Adrenal gland (tissue), 12 donors: Measurements from ENCODE around the gene KCNG4. TPM values are rescaled to one million over a fixed set of nuclear protein-coding genes. Genes with fewer than 3 reads are reported as not detected.

ENCODE experiments used
- DNase-seq, 7 donors: peaks; one replicate each; pipeline ENCODE4 v3.0.0-alpha.2; 2019 to 2020
- H3K27ac ChIP-seq, 5 donors: fragments of 200-600 bp; sonication (generic) in 4 of 5; 1 replicate in 3 of 5; 2 replicates in 2 of 5; pipeline versions ENCODE4 v1.5.1 to v1.8.0; 2016 to 2020; ENCODE audit warnings: mild to moderate bottlenecking in 1 of 5
- H3K27me3 ChIP-seq: fragments of 200-600 bp; 2 replicates; pipeline ENCODE4 v1.8.0; 2021
- H3K36me3 ChIP-seq, 2 donors: fragments of 200-600 bp; replicated peaks in 1 of 2; 1 replicate in 1 of 2; 2 replicates in 1 of 2; pipeline versions ENCODE4 v1.5.1 to v1.8.0; 2018 to 2022
- H3K4me1 ChIP-seq, 2 donors: fragments of 200-600 bp; replicated peaks in 1 of 2; 1 replicate in 1 of 2; 2 replicates in 1 of 2; pipeline versions ENCODE4 v1.5.1 to v1.8.0; 2018 to 2021
- H3K4me3 ChIP-seq, 4 donors: fragments of 200-600 bp; sonication (generic) in 3 of 4; one replicate each; pipeline ENCODE4 v1.5.1; 2016 to 2018
- H3K9me3 ChIP-seq, 3 donors: fragments of 200-600 bp; sonication (generic) in 1 of 3; replicated peaks in 1 of 3; 1 replicate in 2 of 3; 2 replicates in 1 of 3; pipeline versions ENCODE4 v1.5.1 to v1.8.0; 2016 to 2021
- POLR2A ChIP-seq, 2 donors: fragments of 450-650 bp; IDR thresholded peaks; one replicate each; pipeline ENCODE4 v1.6.1; 2017; ENCODE audit warnings: antibody characterized with exemption in 2 of 2, mild to moderate bottlenecking in 2 of 2, moderate library complexity in 1 of 2
- WGBS, 4 donors: extraction: QIAGEN DNeasy Blood & Tissue Kit in 2 of 4; methylation state at CpG; one replicate each; pipeline versions ENCODE4 v1.1.5 to v1.1.7; 2013 to 2017; 5-methylcytosine and 5-hydroxymethylcytosine counted together
- intact Hi-C, 2 donors: fragments of 100-400 bp; cut with DNase I; formaldehyde crosslinking; loops; one replicate each; pipeline versions ENCODE4 v1.14.1 to v1.15.0; 2022 to 2023
- polyA plus RNA-seq, 3 donors: library from polyadenylated mRNA; stranded (reverse); fragments of 200-250 nt in 2 of 3; fragments of 350-450 nt in 1 of 3; fragmentation: Illumina TruSeq in 1 of 3; extraction: RNeasy Lipid Tissue Mini Kit (QIAGEN cat#74804) in 1 of 3; gene quantifications; one replicate each; pipeline ENCODE4 v1.2.3, GENCODE V29; 2013 to 2014
- total RNA-seq, 9 donors: library from RNA; depleted of rRNA in 4 of 9; stranded (reverse); fragments of >200 nt in 4 of 9; fragments of 120-200 nt in 1 of 9; fragmentation: NEBNext Ultra II Directional in 1 of 9; extraction: Animal tissue kit (Norgen Biotek cat#: 25700) in 1 of 9; gene quantifications; one replicate each; pipeline versions ENCODE4 v1.1.0 to v1.2.4, GENCODE V29; 2013 to 2023
- TF ChIP-seq, protein P1 (sequence below), 6 experiments: fragments of 450-650 bp in 4 of 6; fragments of 200-600 bp in 2 of 6; sonication (generic) in 1 of 6; IDR thresholded peaks; 1 replicate in 5 of 6; 2 replicates in 1 of 6; pipeline versions ENCODE4 v1.5.1 to v1.8.0; 2016 to 2021; ENCODE audit warnings: antibody characterized with exemption in 6 of 6, mild to moderate bottlenecking in 2 of 6, moderate library complexity in 1 of 6
- donor health status: healthy with polysubstance abuse.
- donor health status: Bipolar disorder and iron deficiency.
- donor health status: DM: yes; HTN: yes; CAD: no.
- donor health status: DM: no; HTN: no; CAD: no.
- donor health status: DM: no; HTN: no; CAD: no.
- donor health status: DM: yes; HTN: yes; CAD: no.

KCNG4 gene
- total and polyA plus RNA-seq, 12 donors: under 0.01 to 1.3 (median 0.36) TPM; not detected in 4

DNA sequence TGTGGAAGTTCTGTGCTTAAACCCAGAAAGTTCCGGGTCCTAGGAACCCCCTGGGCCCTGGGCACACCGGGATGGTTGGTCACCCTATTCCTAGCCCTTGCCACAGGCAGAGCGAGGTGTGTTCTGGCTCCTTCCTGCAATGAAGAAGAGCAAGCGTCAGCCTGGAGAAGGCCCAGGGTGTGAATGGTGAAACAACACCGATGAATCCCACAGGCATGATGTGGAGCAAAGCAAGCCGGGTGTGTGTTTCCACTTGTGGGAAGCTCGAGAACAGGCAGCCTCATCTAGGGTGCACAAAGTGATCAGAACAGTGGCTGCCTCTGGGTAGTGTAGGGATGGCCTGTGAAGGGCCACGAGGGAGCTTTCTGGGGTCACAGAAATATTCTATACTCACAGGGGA is 13.8 kb downstream of the KCNG4 start:
- H3K9me3 ChIP-seq: no peaks in the 10 kb centered on the region
- no peak for DNase-seq
- no peak overlapping the region for H3K27ac ChIP-seq
- peaks cover 12 to 13% of the 10 kb centered on the region in 2 donors for H3K4me1 ChIP-seq
- H3K36me3 ChIP-seq: no peaks in the 10 kb centered on the region
- WGBS, 4 donors: 61 to 86% (median 81%) methylated on average over 7 to 8 of the region's 8 CpGs
- TF ChIP-seq POLR2A (IDR thresholded peaks at IDR 0.05): no peak
- TF ChIP-seq, protein P1, sequence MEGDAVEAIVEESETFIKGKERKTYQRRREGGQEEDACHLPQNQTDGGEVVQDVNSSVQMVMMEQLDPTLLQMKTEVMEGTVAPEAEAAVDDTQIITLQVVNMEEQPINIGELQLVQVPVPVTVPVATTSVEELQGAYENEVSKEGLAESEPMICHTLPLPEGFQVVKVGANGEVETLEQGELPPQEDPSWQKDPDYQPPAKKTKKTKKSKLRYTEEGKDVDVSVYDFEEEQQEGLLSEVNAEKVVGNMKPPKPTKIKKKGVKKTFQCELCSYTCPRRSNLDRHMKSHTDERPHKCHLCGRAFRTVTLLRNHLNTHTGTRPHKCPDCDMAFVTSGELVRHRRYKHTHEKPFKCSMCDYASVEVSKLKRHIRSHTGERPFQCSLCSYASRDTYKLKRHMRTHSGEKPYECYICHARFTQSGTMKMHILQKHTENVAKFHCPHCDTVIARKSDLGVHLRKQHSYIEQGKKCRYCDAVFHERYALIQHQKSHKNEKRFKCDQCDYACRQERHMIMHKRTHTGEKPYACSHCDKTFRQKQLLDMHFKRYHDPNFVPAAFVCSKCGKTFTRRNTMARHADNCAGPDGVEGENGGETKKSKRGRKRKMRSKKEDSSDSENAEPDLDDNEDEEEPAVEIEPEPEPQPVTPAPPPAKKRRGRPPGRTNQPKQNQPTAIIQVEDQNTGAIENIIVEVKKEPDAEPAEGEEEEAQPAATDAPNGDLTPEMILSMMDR (IDR thresholded peaks at IDR 0.05): no peak
- H3K4me3 ChIP-seq: no peak overlapping the region
- intact Hi-C loops: no loop called here
- H3K27me3 ChIP-seq: no peaks in the 10 kb centered on the region

DNA sequence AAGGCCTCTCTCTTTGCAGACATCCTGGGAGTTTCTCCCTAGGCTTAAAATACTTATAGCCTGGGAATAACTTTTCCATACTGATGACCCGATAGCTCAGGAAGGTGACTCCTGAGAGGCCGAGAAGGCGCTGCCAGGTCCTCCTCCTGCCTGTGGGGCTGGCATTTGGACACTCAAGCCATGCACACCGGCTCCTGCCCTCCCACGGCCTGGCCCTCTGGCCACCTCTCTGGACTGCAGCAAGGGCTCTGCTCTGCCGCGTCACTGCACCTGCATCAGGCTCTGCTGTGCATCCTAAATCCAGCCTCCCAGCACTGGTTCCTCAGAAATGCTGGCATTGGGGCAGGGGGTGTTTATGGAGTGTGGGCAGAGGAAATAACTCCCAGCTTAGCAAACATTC is 14.2 kb downstream of the KCNG4 start:
- TF ChIP-seq POLR2A (IDR thresholded peaks at IDR 0.05): no peak
- TF ChIP-seq, protein P1 (IDR thresholded peaks at IDR 0.05): no peak
- WGBS, 4 donors: 77 to 98% (median 86%) methylated on average over 4 to 7 of the region's 7 CpGs
- intact Hi-C loops: no loop called here
- Histone ChIP-seq H3K27me3 (no peaks in the 10 kb centered on the region), H3K36me3 (no peaks in the 10 kb centered on the region), H3K4me1 (peaks cover 12 to 13% of the 10 kb centered on the region in 2 donors), H3K27ac (no peak overlapping the region), H3K4me3 (no peak overlapping the region), H3K9me3 (no peaks in the 10 kb centered on the region)
- DNase-seq: no peak

DNA sequence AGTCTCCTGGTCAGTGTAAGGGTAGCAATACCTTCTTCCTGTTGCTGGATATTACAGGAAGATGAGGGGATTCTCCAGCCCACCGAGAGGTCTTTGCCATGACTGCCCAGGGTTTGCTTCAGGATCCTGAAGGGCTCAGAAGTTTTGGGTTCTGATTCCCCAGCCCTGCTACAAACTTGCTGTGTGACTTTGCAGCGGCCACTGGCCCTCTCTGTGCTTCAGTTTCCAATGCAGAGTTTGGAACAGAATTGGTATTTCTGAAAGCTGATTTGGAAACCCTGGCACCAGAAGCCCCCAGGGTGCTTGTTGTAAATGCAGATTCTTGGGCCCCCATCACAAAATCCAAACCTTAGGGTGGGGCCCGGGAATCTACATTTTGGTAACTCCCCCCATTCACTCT is 14.7 kb downstream of the KCNG4 start:
- no peak for DNase-seq
- intact Hi-C loops: no loop called here
- H3K4me1 ChIP-seq: peaks cover 12 to 13% of the 10 kb centered on the region in 2 donors
- H3K9me3 ChIP-seq: no peaks in the 10 kb centered on the region
- no peaks in the 10 kb centered on the region for H3K27me3 ChIP-seq
- no peak for TF ChIP-seq POLR2A (IDR thresholded peaks at IDR 0.05)
- TF ChIP-seq, protein P1 (IDR thresholded peaks at IDR 0.05): no peak
- H3K27ac ChIP-seq: no peak overlapping the region
- no peak overlapping the region for H3K4me3 ChIP-seq
- no peaks in the 10 kb centered on the region for H3K36me3 ChIP-seq
- WGBS, 4 donors: 69 to 85% (median 79%) methylated on average over 2 to 3 of the region's 3 CpGs

DNA sequence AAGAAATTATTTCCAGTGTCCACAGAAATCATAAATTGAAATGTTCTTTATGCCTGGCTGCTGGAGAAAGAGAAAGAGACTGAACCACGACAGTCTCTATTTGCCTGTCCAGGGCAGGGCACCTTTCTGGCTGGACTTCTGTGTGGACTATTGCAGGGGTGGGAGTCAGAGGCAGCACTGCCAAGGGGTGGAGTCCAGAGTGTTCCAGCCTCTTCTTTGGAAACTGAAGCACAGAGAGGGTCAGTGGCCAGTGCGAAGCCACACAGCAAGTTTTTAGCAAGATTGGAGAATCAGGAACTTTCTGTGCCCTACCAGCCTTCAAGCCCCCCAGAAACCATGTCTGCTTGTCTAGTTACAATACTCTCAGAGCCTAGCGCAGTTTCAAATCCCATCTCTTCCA is 15.3 kb downstream of the KCNG4 start:
- Histone ChIP-seq H3K27me3 (no peaks in the 10 kb centered on the region), H3K9me3 (no peaks in the 10 kb centered on the region), H3K4me3 (no peak overlapping the region), H3K36me3 (no peaks in the 10 kb centered on the region), H3K27ac (no peak overlapping the region), H3K4me1 (peaks cover 12 to 13% of the 10 kb centered on the region in 2 donors)
- no peak for TF ChIP-seq POLR2A (IDR thresholded peaks at IDR 0.05)
- TF ChIP-seq, protein P1 (IDR thresholded peaks at IDR 0.05): no peak
- intact Hi-C loops: no loop called here
- 87 to 94% (median 89%) methylated on average over 3 of the region's 3 CpGs for WGBS, 4 donors
- no peak for DNase-seq
